ENCODE results near the gene C14orf180.

- TF ChIP-seq CTCF (IDR thresholded peaks at IDR 0.05) (no peak), POLR2A (IDR thresholded peaks at IDR 0.05) (no peak)
These were observed 30.6 kb upstream of the C14orf180 start for GRCh38 chr14:104548802-104549535.

Data from right lobe of liver (tissue), 4 donors.